ENCODE data around the gene OMP. TPM values are rescaled to one million over a fixed set of nuclear protein-coding genes. Genes with fewer than 3 reads are reported as not detected.

Gene OMP
- polyA plus RNA-seq, 3 donors, result not detected

- no peak overlapping the region for H3K4me2 ChIP-seq (replicated peaks; ENCODE audit: extremely low read depth, low read length, poor library complexity, severe bottlenecking)
Measured at GRCh38 chr11:77072851-77073327, 29.8 kb upstream of the OMP start.

GRCh38 chr11:77073328-77074001 is 29.2 kb upstream of the OMP start:
- H3K4me2 ChIP-seq (replicated peaks; ENCODE audit: extremely low read depth, low read length, poor library complexity, severe bottlenecking), result no peak overlapping the region
- Mint-ChIP-seq H3K27me3 (ENCODE audit: low read depth in 3 of 3) (peaks cover 2 to 9% (median 8%) of the 10 kb centered on the region in 3 donors), H3K4me1 (peaks cover 11% of the 10 kb centered on the region), H3K4me3 (no peak overlapping the region), H3K27ac (no peak overlapping the region), H3K9me3 (peaks cover 0 to 5% (median 0%) of the 10 kb centered on the region in 7 donors), H3K36me3 (no peaks in the 10 kb centered on the region)
- DNase-seq, result no peak
- H3K79me2 ChIP-seq (ENCODE audit: insufficient read depth, low read length), result no peaks in the 10 kb centered on the region
- no peaks in the 10 kb centered on the region for H4K20me1 ChIP-seq (ENCODE audit: insufficient read depth, low read length)
- H2AFZ ChIP-seq (ENCODE audit: insufficient read depth, low read depth, low read length, poor library complexity, severe bottlenecking), result no peak overlapping the region
- TF ChIP-seq, protein P1, sequence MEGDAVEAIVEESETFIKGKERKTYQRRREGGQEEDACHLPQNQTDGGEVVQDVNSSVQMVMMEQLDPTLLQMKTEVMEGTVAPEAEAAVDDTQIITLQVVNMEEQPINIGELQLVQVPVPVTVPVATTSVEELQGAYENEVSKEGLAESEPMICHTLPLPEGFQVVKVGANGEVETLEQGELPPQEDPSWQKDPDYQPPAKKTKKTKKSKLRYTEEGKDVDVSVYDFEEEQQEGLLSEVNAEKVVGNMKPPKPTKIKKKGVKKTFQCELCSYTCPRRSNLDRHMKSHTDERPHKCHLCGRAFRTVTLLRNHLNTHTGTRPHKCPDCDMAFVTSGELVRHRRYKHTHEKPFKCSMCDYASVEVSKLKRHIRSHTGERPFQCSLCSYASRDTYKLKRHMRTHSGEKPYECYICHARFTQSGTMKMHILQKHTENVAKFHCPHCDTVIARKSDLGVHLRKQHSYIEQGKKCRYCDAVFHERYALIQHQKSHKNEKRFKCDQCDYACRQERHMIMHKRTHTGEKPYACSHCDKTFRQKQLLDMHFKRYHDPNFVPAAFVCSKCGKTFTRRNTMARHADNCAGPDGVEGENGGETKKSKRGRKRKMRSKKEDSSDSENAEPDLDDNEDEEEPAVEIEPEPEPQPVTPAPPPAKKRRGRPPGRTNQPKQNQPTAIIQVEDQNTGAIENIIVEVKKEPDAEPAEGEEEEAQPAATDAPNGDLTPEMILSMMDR (IDR thresholded peaks at IDR 0.05), result no peak
- no peak overlapping the region for H3K9ac ChIP-seq (ENCODE audit: insufficient read depth, low read length, poor library complexity, severe bottlenecking)
- no peaks in the 10 kb centered on the region for H3K36me3 ChIP-seq (replicated peaks in 1 of 2; ENCODE audit: control insufficient read depth in 1 of 2, insufficient read depth in 2 of 2, low read length in 2 of 2)
- H3K4me1 ChIP-seq (ENCODE audit: control insufficient read depth in 1 of 2, insufficient read depth in 2 of 2, low read length in 2 of 2), result peaks cover 13 to 15% of the 10 kb centered on the region in 2 donors
- H3K9me3 ChIP-seq (replicated peaks in 1 of 2; ENCODE audit: control insufficient read depth in 1 of 2, insufficient read depth in 1 of 2, low read length in 2 of 2), result no peaks in the 10 kb centered on the region
- WGBS (ENCODE audit: insufficient coverage), result 75% methylated on average over 6 of the region's 11 CpGs
- intact Hi-C loops (cut with micrococcal nuclease), result no loop called here
- H3K4me3 ChIP-seq (replicated peaks in 1 of 3; ENCODE audit: low read depth in 2 of 3, low read length in 3 of 3), result no peak overlapping the region
- H3K27ac ChIP-seq (ENCODE audit: low read depth in 1 of 2, low read length in 2 of 2), result no peak overlapping the region
- H3K27me3 ChIP-seq (ENCODE audit: control insufficient read depth in 2 of 2, insufficient read depth in 2 of 2, low read length in 2 of 2), result no peaks in the 10 kb centered on the region

More at GRCh38 chr11:77072851-77073327, 29.8 kb upstream of the OMP start:
- TF ChIP-seq, protein P1 (IDR thresholded peaks at IDR 0.05), result no peak
- Histone ChIP-seq H3K9me3 (replicated peaks in 1 of 2; ENCODE audit: control insufficient read depth in 1 of 2, insufficient read depth in 1 of 2, low read length in 2 of 2) (no peaks in the 10 kb centered on the region), H3K4me3 (replicated peaks in 1 of 3; ENCODE audit: low read depth in 2 of 3, low read length in 3 of 3) (no peak overlapping the region), H3K27ac (ENCODE audit: low read depth in 1 of 2, low read length in 2 of 2) (no peak overlapping the region), H3K79me2 (ENCODE audit: insufficient read depth, low read length) (no peaks in the 10 kb centered on the region), H4K20me1 (ENCODE audit: insufficient read depth, low read length) (no peaks in the 10 kb centered on the region), H3K4me1 (ENCODE audit: control insufficient read depth in 1 of 2, insufficient read depth in 2 of 2, low read length in 2 of 2) (peaks cover 13 to 15% of the 10 kb centered on the region in 2 donors), H3K27me3 (ENCODE audit: control insufficient read depth in 2 of 2, insufficient read depth in 2 of 2, low read length in 2 of 2) (no peaks in the 10 kb centered on the region), H3K36me3 (replicated peaks in 1 of 2; ENCODE audit: control insufficient read depth in 1 of 2, insufficient read depth in 2 of 2, low read length in 2 of 2) (no peaks in the 10 kb centered on the region), H3K9ac (ENCODE audit: insufficient read depth, low read length, poor library complexity, severe bottlenecking) (no peak overlapping the region), H2AFZ (ENCODE audit: insufficient read depth, low read depth, low read length, poor library complexity, severe bottlenecking) (no peak overlapping the region)
- no peak overlapping the region for H3K27ac Mint-ChIP-seq
- H3K4me3 Mint-ChIP-seq, result no peak overlapping the region
- H3K4me1 Mint-ChIP-seq, result peaks cover 11% of the 10 kb centered on the region
- DNase-seq, result no peak
- WGBS (ENCODE audit: insufficient coverage), result 56% methylated on average over 5 of the region's 8 CpGs
- H3K36me3 Mint-ChIP-seq, result no peaks in the 10 kb centered on the region
- peaks cover 5 to 13% (median 11%) of the 10 kb centered on the region in 3 donors for H3K27me3 Mint-ChIP-seq (ENCODE audit: low read depth in 3 of 3)
- H3K9me3 Mint-ChIP-seq, result peaks cover 0 to 1% (median 0%) of the 10 kb centered on the region in 7 donors
- intact Hi-C loops (cut with micrococcal nuclease), result no loop called here
